Measurements from ENCODE around the gene PPP1R14B. TPM values are rescaled to one million over a fixed set of nuclear protein-coding genes. Genes with fewer than 3 reads are reported as not detected.
A peak's percentile ranks its signal among the peaks of the same experiment; 100 is the strongest.

The PPP1R14B gene
- total and polyA plus RNA-seq, 2 of the 13 experiments (the other 11 are each of a cell fraction or from before 2014, with no cell fraction given), result 110 to 148 TPM

GRCh38 chr11:64230171-64230984 lies 16.4 kb downstream of the PPP1R14B start, which contains the start of gene DNAJC4 (continued):
- TF ChIP-seq ZNF773 (CRISPR knock-in tag; IDR thresholded peaks at IDR 0.05; ENCODE audit: borderline replicate concordance) (no peak), FIP1L1 (IDR thresholded peaks at IDR 0.05; ENCODE audit: borderline replicate concordance, insufficient read depth, low read depth, low read length) (no peak), THYN1 (CRISPR knock-in tag; IDR thresholded peaks at IDR 0.05; ENCODE audit: borderline replicate concordance, low read depth) (0 out of 2 replicates have a peak, but pooled peaks have one; percentile 85), ZNF839 (CRISPR knock-in tag; IDR thresholded peaks at IDR 0.05; ENCODE audit: borderline replicate concordance) (no peak), IRF9 (CRISPR knock-in tag; IDR thresholded peaks at IDR 0.05; ENCODE audit: borderline replicate concordance) (no peak), ZC3H13 (CRISPR knock-in tag; IDR thresholded peaks at IDR 0.05) (no peak), ZNF33A (CRISPR knock-in tag; IDR thresholded peaks at IDR 0.05; ENCODE audit: borderline replicate concordance) (no peak), SMC3 (IDR thresholded peaks at IDR 0.05; ENCODE audit: low read length) (no peak), CENPX (CRISPR knock-in tag; IDR thresholded peaks at IDR 0.05) (no peak), FOXK1 (CRISPR knock-in tag; IDR thresholded peaks at IDR 0.05; ENCODE audit: borderline replicate concordance, low read depth) (no peak; the same call in 1 of the 2 replicates), TBX2 (CRISPR knock-in tag; IDR thresholded peaks at IDR 0.05; ENCODE audit: borderline replicate concordance) (peak; percentile 47; the same call in 1 of the 2 replicates), PCBP2 (optimal IDR thresholded peaks at IDR 0.05; ENCODE audit: low read depth, low read length, poor library complexity, severe bottlenecking) (no peak), RFX5 (IDR thresholded peaks at IDR 0.05; ENCODE audit: low read depth, low read length) (no peak), ZBTB14 (CRISPR knock-in tag; IDR thresholded peaks at IDR 0.05) (no peak), RAD51 (IDR thresholded peaks at IDR 0.05; ENCODE audit: borderline replicate concordance) (no peak), SNAPC2 (CRISPR knock-in tag; IDR thresholded peaks at IDR 0.05) (peak; percentile 66; the same call in 1 of the 2 replicates), CHD2 (IDR thresholded peaks at IDR 0.05; ENCODE audit: low read depth, low read length) (no peak), HNF4G (IDR thresholded peaks at IDR 0.05; ENCODE audit: borderline replicate concordance, low read depth, low read length) (no peak), HNF4G (CRISPR knock-in tag; IDR thresholded peaks at IDR 0.05; ENCODE audit: borderline replicate concordance, low read depth) (peak; percentile 18; the same call in 1 of the 2 replicates), GFI1 (CRISPR knock-in tag; IDR thresholded peaks at IDR 0.05; ENCODE audit: borderline replicate concordance) (no peak; the same call in 1 of the 2 replicates), ZNF143 (CRISPR knock-in tag; IDR thresholded peaks at IDR 0.05) (no peak), KDM1A (CRISPR knock-in tag; IDR thresholded peaks at IDR 0.05) (no peak), TFDP1 (CRISPR knock-in tag; IDR thresholded peaks at IDR 0.05; ENCODE audit: borderline replicate concordance) (peak; percentile 25; the same call in 1 of the 2 replicates), AGO2 (optimal IDR thresholded peaks at IDR 0.05; ENCODE audit: low read depth, low read length) (peak; percentile 85), ZNF225 (CRISPR knock-in tag; IDR thresholded peaks at IDR 0.05) (no peak), SIN3A (IDR thresholded peaks at IDR 0.05; ENCODE audit: borderline replicate concordance, low read depth, low read length) (peak; percentile 74; the same call in 1 of the 2 replicates)

Measured in HepG2 (cell line).